DMS114 treated with DMSO at 0.1 percent for 48 hours (cell line): Measurements from ENCODE around the gene SHC3.
"Not testable (repeated sequence)": the region's sequence is repeated elsewhere in the genome, so short reads cannot be mapped to it uniquely, and the experiment has no call there.

Experiments
- DNase-seq: peaks from one replicate; lab custom pipeline; 2025; ENCODE audit not compliant: unreplicated experiment; lab: John Stamatoyannopoulos, UW

The SHC3 gene, protein sequence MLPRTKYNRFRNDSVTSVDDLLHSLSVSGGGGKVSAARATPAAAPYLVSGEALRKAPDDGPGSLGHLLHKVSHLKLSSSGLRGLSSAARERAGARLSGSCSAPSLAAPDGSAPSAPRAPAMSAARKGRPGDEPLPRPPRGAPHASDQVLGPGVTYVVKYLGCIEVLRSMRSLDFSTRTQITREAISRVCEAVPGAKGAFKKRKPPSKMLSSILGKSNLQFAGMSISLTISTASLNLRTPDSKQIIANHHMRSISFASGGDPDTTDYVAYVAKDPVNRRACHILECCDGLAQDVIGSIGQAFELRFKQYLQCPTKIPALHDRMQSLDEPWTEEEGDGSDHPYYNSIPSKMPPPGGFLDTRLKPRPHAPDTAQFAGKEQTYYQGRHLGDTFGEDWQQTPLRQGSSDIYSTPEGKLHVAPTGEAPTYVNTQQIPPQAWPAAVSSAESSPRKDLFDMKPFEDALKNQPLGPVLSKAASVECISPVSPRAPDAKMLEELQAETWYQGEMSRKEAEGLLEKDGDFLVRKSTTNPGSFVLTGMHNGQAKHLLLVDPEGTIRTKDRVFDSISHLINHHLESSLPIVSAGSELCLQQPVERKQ

DNA sequence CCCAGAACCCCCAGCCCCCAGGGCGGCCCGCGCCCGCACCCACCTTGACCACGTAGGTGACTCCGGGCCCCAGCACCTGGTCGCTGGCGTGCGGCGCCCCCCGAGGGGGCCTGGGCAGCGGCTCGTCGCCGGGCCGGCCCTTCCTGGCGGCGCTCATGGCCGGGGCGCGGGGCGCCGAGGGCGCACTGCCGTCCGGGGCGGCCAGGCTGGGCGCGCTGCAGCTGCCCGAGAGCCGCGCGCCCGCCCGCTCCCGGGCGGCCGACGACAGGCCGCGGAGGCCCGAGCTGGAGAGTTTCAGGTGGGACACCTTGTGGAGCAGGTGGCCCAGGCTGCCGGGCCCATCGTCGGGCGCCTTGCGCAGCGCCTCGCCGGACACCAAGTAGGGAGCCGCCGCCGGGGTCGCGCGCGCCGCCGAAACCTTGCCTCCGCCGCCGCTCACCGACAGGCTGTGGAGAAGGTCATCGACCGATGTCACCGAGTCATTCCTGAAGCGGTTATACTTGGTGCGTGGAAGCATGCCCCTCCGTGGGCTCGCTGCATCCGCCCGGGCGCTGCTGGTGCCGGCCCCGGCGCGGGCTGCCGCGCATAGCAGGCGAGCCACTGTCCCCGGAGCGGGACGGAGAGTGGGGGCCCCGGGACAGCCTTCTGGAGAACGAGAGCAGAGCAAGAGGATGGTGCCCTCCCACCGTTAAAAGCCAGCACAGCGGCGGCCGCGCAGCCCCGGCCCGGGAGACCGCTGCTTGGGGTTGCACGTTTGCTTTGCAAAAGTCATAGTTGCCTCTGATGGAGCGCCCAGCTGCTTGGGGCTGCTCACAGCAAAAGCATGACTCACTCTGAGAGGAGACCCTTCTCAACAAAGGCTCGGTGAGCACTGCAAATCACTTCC is at the start of gene SHC3:
TSS of gene SHC3 (minus strand) at position 875 of the 886 bp plus-strand sequence. CDS start at position 517, 358 bp downstream.
- DNase-seq, result no peak

DNA sequence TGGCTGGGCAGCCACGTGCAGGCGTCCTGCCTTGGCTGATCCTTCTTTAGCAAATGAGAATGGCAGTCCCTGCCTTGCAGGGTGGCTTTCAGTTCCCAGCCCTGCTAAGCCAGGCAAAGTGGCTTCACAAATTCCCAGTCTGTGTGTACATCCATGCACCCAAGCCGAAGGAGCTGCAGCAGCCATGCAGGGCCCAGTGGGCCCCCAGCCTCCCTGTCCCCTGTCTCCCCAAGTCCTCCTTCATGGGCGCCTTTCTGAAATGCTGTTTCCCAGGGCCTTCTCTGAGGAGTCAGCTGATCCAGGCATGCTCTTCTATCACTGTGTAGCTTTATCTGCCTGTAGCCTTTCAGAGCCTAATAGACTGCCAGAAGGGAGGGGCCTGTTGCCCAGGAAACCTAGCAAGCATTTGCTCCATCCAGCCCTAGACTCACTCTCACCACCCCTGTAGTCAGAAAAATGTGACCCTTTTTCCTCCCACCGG is 47.4 kb upstream of the SHC3 start:
- DNase-seq, result no peak

DNA sequence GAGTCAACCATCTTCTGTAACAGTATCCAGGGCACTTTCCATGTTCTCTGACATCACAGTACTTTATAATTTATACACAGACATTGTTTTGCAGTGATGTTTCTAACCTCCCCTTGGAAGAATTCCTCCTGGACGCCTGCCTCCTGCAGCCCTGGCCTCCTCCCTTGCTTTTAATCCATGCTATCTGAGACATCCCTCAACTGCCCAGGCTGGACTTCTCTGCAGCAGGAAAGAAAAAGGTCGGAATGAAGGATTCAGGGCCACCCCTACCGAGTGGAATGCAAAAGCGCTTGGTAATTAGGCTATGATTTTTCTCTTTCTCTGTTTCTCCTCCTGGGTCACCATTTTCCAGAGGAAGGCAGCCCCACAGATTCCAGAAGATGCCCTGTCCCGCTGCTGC is 47.0 kb upstream of the SHC3 start:
- DNase-seq, result no peak

DNA sequence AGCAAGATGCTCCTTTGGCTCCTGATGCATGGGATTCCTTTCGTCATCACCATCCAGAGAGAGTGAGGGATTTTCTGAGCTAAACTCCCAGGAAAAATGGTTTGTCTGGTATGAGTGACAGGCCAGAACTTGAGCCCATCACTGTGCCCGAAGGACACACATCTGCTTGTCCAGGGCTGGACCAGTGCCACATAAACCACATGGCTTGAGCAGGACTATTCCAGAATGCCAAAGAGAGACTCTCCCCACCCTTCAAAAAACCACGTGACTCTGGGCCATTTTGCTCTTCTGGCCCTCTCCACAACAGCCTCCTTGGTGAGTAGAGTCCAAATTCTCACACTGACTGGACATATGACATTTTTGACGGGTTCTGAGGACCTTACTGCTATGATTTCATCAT is 46.4 kb upstream of the SHC3 start:
- no peak for DNase-seq

DNA sequence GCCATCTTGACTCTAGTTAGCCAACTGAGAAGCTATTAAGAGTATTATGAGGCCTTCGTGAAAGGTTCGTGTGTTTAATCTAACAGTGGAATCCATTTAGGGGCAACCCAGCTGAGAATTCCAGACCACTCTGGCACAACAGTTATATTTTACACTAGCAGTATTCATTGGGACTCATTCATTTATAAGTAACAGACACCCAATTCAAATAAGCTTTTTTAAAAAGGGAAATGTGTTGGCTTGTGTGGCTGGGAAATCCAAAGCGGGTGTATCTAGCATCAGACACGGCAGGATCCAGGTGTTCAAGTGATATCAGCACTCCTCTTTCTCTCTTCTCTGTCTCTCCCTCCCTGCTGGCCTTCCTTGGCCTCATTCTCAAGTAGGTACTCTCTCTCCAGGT is 46.0 kb upstream of the SHC3 start:
- no peak for DNase-seq

DNA sequence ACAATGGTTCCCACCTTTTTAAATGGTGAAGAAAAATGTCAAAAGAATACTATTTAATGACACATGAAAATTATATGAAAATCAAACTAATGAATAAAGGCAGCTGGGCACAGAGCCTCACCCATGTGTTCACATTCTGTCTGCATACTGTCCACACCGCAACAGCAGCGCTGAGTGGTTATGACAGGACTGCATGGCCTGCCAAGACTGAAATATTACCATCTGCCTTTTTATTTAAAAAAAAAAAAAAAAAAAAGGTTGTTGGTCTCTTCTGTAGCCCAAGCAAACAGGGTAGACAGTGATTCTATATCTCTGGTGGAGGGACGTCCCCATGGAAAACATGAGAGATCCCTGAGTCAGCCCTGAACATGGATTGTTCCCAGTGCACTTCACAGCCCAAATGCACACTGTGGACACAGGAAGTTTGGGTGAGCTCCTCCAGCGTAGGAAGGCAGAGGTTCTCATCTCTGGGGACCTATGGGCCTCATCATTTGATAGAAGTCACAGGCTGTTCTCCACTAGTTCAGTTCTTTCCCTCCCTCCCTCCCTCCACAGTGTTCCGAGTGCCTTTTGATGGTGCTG is 44.9 kb upstream of the SHC3 start:
- DNase-seq, result no peak

DNA sequence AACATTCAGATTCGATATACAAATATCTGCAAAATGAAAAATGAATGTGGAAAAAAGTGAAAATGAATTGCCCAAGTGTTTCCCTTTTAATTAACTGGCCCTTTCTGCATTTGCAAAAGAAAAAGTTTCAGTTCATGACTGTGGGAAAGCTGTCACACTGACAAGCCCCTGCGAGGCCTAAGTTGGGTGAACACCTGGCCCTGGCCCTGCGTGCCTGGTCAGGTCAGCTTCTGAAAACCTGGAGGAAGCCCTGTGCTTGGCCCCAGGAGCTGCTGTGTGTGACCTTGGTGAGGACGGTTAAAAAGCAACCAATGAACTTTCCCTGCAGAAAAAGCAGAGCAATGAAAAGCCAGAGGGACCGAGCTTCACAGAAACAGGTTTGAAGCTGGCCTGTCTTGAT is 41.0 kb upstream of the SHC3 start:
- DNase-seq, result no peak

DNA sequence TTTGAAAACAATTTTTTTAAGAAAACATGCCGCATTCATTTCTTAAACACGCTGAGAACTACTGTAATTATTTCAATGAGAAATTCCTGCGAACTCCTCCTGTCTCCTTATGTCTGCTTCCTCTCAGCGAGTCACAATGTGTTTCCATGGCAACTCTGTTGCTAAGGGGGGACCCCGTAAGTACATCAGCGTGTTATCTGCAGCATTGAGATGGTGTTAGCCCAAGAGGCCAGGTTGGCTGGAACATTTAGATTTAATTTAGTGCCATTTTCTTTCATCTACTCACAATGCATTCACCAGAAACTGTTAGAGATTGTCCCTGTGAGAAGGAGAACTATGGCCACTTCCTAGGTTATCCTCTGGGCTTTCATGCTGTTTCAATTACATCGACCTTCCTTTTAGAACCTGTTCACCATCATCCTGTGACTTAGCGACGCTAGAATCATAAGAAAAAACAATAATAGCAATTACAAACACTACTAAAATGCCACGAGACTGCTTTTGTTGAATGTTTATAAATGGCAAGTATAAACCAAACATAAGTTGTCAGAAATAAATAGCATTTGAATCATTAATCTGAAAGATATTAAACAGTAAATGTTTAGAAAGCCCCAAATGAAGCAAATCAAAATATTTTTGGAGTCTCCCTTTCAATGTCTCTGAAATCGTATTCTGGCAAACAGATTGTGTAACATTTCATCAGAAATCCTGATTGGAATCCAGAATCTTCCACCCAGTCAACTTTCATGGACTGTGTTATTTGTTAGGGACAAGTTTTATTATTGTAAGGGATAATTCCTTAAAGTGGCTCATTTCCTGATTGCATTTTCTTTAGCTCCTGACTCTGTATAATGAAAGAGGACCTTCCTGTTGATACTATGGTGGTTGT is 39.7 kb upstream of the SHC3 start:
- DNase-seq, result no peak

DNA sequence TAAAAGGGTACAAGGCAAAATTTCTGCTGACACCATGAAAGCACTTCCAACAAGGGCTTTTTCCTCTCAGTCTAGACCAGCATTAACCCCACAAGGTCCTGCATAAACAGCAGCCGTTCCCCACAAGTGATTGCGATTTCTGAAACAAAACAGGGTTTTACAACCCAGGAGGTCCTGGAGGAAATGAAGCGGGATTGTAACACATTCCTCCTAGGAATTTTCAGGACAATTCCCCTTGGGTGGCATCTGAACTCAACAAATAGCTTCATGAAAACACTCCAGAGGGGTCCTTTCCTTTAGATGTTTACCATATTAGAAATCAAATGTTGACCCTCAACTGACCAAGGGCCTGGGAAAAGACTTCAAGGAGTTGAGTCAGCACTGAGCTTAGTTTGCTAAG is 36.7 kb upstream of the SHC3 start:
- no peak for DNase-seq

DNA sequence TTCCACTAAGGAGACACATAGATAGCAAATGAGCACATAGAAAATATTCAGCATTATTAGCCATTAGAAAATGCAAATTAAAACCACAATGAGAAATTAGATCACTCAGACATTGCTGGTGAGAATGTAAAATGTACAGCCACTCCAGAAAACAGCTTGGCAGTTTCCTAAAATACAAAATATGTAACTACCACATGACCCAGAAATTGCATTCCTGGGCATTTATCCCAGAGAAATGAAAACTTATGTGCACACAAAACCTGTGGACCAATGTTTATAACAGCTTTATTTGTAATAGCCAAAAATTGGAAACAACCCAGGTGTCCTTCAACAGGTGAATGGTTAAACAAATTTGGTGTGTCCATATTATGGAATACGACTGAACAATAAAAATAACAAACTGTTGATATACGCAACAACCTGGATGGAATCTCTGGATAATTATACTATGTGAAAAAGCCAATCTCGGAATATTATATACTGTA is 34.8 kb upstream of the SHC3 start:
- DNase-seq, result no peak

DNA sequence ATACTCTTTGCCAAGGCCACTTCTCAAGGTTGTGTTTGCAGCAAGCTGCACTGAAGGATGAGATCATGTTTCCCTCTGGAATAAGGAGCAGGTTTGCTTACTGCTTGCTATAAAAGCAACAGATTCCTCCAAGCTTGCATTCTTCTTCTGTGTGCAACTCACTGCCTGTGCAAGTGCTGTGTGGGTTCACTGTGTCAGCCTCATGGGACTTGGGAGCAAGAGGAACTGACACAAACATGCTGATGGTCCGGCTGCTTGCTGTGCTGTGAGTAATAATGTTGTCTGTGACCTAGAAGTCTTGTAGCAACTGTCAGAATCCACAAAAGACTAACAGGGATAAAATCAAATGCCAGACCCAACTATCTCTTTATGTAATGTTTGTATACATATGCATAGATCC is 33.6 kb upstream of the SHC3 start:
- DNase-seq, result no peak

DNA sequence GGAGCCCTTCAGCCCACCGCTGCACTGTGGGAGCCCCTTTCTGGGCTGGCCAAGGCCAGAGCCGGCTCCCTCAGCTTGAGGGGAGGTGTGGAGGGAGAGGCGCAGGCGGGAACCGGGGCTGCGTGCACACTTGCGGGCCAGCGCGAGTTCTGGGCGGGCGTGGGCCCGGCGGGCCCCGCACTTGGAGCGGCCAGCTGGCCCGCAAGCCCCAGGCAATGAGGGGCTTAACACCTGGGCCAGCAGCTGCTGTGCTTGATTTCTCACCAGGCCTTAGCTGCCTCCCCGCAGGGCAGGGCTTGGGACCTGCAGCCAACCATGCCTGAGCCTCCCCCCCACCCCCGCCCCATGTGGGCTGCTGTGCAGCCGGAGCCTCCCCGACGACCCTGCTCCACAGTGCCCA is 30.7 kb upstream of the SHC3 start:
- not testable (repeated sequence) for DNase-seq

DNA sequence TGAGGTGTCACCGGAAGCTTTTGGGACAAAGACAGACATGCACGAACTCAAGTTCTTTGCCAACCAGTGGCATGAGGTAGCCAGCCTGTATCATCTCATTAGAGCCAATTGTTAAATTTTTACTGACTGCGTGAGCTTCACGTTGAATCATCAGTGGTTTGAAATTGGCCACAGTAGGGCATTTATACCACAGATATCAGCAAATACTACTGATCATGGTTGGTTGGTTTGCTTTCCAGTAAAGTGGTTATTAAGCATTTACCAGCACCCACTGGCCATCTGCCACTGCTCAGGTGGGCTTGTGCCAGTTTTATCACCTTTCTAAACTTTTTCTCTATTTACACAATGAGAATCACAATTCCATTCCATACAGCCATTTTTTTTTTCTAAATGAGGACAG is 28.4 kb upstream of the SHC3 start:
- DNase-seq, result no peak

DNA sequence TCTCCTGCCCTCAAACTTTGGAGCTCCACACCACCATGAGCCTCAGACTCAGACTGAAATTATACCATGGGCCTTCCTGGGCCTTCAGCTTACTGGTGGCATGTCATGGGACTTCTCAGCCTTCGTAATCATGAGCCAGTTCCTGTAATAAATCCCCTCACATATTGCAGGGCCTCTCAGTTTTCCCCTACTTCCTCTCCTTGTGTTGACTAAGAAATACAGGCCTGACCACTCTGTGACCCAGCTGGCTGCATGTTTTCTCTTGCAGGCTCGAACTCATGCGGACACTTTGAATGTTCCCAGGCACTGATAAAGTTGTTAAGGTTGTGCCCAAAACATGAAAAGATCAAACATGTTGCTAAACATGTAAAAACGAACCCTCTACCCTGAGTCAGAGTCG is 26.2 kb upstream of the SHC3 start:
- no peak for DNase-seq

DNA sequence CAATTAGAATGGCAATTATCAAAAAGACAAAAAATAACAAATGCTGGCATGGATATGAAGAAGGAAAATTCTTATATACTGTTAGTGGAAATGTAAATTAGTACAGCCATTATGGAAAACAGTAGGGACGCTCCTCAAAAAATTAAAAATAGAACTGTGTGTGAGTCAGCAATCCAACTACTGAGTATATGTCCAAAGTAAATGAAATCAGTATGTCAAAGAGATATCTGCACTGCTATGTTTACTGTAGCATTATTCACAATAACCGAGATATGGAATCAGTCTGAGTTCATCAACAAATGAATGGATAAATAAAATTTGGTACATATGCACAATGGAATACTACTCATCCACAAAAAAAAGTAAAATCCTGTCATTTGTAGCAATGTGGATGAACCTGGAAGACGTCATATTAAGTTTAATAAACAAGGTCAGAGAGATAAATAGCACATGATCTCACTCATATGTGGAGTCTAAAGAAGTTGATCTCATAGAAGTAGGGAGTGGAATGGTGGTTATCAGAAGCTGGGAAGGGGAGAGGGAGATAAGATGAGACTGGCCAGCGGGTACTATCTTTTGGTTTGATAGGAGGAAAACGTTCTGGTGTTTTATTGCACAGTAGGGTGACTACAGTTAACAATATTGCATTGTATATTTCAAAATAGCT is 16.6 kb upstream of the SHC3 start:
- no peak for DNase-seq

DNA sequence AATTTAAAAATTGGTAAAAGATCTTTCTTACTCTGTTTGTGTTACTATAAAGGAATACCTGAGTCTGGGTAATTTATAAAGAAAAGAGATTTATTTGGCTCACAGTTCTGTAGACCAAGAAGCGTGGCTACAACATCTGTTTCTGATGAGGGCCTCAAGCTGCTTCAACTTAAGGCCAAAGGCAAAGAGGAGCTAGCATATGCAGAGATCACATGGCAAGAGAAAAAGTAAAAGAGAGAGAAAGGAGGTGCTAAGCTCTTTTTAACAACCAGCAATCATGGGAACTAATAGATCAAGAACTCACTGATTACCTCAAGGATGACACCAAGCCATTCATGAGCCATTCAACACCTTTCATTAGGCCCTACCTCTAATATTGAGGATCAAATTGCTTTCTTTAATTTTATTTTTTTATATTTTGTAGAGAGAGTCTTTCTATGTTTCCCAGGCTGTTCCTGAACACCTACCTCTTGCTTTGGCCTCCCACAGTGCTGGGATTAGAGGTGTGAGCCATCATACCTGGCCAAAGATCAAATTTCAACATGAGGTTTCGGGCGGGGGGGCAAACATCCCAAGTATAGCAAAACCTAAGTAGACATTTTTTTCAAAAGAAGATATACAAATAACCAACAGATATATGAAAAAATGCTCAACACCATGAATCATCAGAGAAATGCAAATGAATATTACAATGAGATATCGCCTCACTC is 16.0 kb upstream of the SHC3 start:
- no peak for DNase-seq

DNA sequence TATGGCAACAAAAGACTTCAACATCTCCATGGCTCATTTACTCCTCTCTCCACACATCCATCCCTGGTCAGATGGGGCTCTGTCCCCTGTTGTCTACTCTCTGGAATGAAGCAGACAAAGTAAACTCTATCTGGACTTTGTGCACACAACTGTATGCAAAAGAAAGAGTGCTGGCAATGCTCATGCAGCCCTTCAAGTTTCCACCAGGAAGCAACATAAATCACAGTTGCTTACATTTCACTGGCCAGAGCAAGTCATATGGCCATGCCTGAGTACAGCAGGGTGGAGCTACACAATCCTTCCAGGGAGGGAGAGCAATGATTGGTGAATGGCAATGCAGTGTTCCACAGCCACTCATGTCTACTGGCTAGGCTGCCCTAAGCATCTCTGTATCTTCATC is 12.4 kb upstream of the SHC3 start:
- DNase-seq, result no peak

DNA sequence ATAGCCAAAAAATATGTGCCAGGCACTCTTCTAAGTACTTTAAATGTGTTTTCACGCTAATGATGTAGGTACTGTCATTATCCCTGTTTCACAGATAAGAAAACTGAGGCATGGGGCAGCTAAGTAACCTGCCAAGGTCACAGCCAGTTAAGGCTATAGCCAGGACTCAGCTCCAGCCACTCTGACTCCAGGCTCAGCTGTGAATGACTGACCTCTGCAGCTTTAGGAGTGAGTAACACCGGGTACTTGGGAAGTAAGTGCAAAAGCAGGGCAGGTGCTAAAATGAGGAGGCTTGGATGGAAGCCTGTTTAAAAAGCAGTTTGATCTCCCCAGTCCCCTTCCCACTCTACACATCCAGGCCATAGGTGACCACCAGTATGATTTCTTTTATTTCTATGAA is 10.6 kb upstream of the SHC3 start:
- no peak for DNase-seq

DNA sequence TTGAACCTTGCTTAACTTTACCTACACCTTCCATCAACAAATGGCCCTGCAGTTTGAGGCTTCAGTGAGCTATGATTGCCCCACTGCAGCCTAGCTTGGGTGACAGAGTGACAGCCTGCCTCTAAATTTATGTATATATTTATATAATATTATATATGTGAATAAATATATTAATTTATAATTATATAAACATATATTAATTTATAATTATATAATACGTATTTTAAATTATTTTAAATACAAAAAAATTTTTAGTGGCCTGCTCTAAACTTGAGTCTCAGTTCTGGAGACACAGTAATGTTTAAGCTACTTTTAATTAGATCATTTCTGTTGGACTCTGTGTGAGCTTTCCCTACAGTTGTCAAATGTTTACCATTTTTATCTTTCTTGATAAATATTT is 9.3 kb upstream of the SHC3 start:
- DNase-seq, result no peak
